CD4-positive, alpha-beta T cell treated with Interferon gamma for 1 hour (primary cell): ENCODE data around the gene CUX1.
"Not testable (repeated sequence)": the region's sequence is repeated elsewhere in the genome, so short reads cannot be mapped to it uniquely, and the experiment has no call there.

ENCODE experiments used
- DNase-seq: peaks from one replicate; pipeline ENCODE4 v3.0.0-alpha.2; 2020

CUX1 gene

DNA sequence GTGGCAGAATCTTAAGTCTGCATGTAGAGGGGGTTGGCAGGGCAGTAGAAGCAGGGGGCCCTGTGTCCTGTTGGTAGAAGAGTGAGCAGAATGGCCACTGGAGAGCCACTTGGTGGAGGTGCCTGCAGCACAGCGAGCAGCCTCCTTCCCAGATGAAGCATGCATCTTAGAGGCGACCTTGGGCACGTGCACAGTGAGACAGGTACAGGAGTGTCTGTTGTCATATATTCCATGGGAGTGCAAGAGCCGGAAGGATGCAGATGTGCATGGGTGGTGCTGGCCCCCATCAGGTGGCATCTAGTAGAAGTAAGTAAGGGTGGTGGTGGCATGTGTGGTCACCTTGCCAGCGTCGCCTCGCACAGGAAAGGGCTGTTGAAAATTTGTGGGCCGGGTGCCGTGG, 53.9 kb downstream of the CUX1 start:
- no peak for DNase-seq

DNA sequence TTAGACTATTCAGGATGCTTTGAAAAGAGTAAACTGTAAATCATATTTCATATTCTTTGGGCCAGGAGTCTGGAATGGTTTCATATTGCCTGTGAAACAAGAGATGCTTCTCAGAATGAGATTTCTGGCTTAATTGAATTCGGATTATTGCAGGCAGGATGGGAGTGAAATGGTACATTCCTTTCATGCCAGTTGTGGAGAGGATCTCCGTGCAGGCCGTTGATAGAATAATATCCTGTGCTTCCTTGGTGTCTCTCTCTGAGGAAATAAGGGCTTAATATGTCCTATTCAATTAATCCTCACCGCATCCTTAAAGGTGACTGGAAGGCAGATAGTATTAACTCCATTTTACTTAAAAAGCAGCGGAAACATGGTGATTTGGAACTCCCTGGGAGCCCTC, 56.6 kb downstream of the CUX1 start:
- no peak for DNase-seq

DNA sequence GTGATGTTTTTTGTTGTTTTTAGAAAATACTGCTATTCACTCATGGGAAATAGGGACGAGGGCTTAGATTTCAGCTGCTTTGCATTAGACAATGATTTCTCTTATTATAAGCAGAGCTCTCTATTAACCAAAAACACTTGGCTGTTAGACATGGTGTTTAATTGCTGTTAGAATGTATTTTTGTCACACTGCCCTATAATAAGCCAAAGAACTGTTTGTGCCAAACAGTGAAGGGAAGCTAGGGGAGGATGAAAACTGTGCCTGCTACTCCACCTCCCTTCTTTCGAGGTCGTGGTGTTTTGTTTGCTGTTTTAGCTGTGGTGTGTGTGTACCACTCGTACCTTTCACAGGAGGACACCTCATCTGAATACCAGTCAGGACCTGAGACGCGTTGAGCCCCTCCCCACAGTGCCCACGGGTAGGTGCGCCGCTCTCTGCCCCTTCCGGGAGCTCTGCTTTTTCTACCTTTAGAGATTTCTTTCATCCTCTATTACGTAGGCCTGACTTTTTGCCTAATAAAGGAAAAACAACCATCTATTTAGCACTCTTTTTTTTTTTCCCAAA, 57.9 kb downstream of the CUX1 start:
- no peak for DNase-seq

DNA sequence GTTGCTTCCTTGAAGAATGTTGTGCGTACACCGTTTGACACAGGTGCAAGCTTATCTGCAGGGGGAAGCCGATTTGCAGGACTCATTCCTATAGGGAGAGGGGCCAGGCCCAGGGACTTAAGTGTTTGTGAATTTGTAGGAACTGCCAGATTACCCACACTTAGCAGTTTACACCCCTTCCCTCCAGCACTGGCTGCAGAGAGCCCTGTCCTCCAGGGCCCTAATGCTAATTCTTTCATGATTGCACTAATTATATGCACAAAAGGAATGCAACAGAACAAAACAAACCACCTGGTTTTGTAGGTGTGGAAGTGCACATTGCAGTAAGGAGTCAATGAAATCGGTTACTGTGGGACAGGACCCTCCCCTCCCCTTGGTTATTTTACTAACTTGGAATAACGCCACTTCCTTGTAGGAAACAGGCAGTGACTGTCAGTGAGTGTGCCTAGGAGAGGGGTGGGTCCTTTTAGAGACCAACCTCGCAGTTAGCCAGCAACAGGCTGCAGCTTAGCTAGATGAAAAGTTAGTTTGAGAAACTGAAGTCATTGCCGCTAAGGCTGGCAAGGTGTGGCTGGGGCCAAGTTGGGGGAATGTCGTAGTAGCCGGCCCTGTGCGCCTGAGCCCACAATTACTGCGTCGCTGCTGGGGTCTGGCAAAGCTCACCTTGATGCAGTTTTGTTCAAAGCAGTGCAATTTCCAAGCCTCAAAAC, 60.6 kb downstream of the CUX1 start:
- no peak for DNase-seq

DNA sequence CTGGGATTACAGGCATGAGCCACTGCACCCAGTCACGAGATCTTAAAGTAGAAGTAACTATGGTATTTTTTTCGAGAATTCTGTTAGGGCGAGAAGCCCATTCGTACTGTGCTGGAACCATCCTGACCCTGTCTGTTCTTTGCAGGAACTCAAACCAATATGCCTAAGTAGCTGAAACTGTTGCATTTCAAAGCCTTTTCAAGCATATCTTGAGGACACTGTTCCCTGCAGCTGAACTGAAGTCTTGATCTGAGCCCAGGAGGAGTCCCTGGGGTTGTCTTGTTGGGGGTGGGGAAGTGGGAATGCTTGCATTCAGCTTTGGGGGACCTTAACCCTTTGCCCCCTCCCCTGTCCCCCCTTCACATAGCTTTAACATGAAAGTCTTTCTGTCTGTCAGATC, 61.5 kb downstream of the CUX1 start:
- no peak for DNase-seq

DNA sequence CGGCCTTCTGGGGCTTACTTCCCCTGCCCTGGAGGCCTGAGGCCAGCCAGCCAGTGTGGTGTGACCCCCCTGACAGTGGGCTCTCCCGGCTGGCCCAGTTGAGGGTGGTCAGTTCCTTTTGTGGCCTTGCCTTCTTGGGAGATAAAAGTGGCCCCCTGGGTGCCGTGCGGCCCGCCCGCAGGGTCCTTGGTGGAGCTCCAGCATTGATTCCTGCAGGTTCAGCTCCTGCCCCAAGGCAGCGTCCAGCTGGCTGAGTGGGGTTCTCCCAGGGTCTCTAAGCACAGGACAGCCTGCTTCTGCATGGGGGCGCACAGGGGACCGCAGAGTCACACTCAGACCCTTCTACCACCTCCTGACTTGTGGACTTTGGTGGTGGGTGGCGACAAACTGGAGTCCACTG, 62.1 kb downstream of the CUX1 start:
- DNase-seq = no peak

DNA sequence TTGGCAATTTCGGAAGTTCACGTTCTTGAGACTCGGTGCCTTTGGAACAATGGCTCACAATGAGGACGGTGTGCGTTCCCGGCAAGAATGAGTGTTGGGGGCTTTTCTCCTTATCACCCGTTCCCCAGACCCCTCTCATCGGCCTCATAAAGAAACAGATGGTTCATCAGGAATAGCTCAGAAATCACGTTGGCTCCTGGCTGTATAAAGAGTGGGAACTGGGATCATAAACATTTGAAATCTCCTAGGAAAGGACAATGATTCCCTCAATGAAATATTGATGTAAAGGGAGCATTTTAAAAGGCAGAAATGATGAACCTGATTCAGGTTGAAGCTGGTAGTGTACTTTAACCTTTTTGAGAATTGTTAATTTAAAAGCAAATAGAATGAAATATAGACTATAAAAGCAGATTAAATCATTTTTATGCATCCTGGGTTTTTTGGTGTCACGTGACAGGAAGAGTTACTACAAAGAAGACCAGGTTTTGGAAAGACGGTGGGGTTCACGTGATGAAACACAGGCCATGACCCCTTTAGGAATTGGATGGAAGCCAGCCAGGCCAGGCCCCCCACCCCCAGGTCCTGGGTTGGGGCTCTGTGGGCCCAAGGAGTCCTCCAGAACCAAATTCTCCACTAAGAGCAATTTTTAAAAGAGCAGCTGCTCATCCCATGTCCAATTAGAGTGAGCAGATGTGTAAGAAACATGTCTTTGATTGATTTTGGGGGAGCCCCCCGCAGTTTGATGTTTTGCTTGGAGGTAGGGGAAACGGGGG, 63.0 kb downstream of the CUX1 start:
- no peak for DNase-seq

DNA sequence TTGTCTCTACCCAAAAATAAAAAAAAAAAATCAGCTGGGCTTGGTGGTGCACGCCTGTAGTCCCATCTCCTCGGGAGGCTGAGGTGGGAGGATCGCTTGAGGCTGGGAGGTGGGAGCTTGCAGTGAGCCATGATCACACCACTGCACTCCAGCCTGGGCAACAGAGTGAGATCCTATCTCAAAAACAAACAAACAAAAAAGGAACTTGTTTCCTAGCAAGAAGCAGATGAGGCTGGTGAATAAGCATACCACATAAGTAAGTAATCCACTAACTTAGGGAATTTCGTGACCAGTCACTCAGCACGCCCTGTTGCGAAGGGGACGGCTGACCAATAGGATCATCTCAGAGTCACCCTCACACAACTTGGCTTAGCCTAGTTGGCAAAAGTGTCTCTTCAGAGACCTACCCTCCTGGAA, 64.6 kb downstream of the CUX1 start:
- DNase-seq = peak; percentile 48

DNA sequence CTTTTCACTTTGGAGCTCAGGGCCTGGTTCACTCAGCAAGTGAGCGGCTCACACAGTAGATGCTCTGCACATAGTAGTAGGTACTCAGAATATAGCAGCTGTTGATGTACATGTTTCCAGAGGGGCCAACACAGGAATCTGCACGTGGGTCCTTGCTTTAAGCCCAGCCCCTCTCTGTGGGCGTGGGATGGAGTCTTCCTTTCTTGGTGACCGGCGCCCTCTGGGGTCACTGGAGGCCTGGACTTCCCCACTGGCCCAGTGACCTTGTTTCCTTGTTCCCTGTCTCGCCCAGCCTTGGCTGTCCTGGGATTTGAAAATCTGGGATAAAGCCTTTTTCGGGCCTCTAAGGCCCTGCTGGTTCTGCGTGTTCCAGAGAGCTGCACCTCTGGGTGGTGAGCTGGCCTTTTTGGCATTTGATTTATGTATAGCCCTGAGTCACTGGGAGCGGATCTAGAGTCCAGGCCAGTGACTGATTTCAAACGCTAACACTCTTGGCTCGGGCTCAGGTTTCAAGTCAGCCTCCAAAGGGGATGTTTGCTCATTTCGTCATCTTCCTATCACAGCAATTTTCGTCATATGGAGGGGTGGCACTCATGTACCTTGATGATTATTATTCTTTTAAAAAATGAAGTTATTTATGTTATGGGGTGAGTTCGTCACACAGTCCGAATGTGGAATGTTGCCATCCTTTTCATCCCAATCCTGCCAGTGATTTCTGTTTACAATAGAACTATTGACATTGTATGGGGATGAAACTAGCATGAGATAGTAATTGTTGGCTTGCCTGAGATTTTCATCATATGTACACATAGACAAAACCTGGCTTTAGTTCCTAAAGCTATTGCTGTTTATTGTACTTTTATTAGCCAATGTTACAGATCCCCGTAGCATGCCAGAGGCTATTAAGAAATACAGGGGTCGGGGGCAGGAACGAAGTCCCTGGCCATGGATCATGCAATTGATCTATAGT, 65.5 kb downstream of the CUX1 start:
- DNase-seq = peak; percentile 46

DNA sequence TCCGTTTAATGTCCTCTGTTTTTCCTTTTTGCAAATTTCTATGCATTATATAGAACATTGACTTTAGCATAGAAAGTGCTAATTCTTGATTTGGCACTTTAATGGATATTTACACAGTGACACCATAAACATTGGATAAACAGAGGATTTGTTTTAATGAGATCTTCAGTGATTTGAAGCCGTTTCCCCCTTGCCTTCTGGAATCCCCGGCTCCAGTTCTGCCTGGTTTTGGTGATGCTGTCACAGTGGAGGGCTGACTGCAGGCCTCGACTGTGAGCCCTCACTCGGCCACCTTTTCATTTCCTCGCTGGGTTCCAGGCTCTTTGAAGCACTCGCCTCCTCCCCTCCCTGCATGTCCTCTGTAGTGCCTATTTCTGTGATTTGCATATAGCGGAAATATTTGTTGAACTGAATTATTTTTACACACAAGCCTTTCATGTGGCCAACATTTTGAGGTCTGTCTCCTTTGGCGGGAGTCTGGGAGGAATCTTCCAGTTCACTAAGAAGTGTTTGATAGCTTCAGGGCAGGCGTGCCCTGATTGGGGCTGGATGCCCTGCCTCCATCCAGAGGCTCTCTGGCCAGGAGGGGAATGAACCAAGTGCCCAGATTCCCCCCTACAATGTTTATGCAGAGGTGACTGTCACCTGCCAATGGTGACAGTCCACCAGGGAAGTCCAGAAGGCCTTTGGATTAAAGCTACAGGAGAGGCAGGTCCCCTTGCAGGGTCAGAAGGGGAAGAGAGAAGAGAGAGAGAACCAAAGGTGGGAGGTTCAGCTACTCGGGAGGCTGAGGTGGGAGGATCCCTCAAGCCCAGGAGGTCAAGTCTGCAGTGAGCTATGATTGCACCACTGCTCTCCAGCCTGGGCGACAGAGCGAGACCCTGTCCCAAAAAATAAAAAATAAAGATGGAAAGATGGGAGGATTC, 67.5 kb downstream of the CUX1 start:
- no peak for DNase-seq

DNA sequence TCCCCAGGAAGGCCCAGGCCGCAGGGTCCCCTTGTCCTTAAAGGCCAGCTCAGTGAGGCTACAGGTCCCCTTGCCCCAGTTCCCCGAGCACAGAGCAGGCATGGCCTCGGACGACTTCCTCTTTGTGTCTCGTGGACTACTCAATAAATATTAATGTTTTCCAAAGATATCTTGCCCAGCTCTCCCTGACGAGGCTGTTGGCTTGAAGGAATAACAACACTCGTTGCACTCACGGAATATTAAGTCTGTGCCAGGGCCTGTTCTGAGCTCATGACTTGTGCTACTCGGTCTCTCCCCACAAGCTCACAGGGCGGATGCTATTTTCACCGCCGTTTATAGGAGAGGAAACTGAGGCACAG, 68.2 kb downstream of the CUX1 start:
- no peak for DNase-seq

DNA sequence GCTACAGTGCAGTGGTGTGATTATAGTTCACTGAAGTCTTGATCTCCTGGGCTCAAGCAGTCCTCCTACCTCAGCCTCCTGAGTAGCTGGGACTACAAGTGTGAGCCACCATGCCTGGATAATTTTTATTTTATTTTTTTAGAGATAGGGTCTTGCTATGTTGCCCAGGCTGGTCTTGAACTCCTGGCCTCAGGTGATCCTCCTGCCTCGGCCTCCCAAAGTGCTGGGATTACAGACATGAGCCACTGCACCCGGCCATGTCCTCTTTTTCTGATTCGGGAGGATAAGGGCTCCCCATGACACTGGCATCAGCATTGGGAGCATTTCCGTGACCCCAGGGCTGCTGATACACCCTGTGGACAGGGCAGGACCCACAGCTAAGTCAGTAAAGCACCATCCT, 69.9 kb downstream of the CUX1 start:
- DNase-seq = not testable (repeated sequence)

DNA sequence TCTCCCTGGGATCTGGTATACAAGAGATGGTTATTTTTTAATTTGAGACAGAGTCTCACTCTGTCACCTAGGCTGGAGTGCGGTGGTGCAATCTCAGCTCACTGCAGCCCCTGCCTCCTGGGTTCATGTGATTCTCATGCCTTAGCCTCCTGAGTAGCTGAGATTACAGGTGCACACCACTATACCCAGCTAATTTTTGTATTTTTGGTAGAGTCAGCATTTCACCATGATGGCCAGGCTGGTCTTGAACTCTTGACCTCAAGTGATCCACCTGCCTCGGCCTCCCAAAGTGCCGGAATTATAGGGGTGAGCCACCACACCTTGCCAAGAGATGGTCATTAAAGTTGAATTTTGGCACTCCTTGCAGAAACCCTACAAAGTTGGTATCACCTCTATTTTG, 71.1 kb downstream of the CUX1 start:
- DNase-seq = not testable (repeated sequence)

DNA sequence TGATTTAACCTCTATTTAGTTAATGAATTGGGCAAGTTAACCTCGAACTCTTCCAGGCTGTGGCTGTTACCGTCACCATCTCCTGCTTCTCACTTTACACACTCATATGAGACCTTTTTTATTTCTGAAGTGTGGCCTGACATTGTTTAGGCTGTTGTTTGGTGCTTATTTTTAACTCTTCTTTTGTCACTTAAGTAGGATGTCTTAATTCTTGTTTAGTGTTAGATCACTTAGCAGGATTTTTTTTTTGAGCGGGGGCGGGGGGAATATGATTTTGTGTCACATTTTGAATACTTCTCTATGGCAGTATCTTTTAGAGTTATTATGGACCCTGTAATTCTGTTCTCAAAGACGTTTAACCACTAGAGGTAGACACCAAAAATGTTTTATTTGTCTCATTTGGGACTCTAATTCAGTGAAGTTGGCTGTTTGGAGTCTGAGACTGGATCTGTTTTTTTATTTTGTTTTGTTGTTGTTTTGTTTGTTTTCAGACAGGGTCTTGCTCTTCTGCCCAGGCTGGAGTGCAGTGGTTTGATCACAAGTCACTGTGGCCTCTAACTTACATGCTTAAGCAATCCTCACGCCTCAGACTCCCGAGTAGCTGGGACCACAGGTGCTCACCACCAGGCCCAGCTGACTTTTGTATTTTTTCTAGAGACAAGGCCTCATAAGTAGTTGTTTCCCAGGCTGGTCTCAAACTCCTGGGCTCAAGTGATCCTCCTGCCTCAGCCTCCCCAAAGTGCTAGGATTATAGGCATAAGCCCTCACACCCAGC, 73.5 kb downstream of the CUX1 start:
- no peak for DNase-seq

DNA sequence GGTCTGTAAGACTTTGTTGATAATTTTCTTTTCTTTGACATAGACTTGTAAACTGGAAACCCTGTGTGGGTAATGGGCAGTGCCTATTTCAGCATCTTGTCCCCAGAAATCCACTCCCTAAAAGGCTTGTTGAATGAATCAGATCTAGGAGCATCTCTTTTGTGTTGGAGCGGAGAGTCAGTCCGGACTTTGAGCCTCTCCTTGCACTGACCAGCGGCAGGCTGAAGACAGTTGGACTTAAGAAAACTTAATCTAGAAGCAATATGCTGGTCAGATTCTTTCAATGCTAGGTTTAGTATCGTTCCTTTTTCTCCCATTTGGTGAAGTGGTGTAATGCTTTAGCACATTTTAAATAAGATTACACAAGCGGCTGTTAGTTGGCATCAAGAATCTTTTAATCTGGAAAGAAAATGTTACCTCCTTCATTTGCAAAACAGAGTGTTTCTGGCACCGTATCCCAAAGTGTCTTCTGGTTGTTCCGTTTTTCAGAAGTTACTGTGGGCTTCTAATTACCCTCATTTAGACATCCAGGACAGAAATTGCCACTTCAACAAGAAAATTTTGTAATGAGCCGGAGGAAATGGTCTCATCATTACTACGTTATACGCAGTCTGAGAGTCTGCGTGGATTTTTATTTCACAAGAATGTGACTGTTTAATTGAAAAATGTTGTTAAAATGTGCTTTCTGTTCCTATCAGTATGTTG, 74.7 kb downstream of the CUX1 start:
- DNase-seq = no peak

DNA sequence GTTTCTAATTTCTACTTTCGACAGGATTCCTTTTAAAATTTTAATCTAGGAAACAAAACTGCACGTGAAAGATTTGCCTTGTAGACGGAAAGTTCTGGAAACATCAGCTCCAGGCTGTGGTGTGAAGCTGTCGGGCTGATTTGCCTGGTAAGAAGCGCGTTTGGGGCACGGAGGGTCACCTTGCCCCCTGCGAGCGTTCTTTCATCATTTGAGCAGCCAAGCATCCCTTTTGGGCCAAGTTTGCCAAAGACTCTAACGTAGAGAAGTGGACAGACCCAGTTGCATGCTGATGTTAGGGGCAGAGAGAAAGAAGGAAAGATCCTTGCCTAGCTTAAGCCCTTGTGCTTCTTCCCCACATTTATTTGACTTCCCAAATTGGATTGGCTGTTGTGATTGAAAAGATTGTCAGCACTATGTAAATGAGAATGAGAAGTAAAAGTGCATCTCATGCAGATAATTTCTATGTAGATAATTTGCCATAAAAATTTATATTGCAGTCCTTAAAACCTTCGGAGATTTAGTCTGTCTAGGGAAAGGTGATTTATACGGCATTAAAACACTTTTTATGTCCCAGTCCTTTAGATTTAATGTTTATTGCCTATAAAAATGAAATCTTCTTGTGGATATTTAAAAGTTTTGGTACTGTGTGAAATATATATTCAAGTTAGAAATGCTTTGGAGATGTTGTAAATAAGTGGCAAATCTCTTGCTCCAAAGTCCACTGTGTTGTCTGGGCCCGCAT, 76.1 kb downstream of the CUX1 start:
- DNase-seq = no peak

DNA sequence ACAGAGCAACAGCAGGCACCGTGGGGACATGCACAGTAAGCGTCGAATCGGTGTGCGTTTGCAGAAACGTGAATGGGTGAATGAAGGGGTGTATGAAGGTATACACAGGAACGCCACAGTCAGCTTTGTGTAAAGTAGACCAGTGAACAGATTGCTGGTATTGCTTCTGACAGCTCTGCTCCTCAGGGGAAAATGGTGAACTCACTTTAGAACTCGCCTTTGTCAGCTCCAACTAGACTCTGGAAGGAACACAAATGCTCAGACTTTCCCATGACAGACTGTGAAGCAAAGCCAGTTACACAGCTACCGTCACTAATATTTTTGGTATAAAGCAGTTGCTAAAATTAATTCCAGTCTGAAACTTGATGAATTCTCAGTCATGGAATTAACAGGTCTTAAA, 78.9 kb downstream of the CUX1 start:
- no peak for DNase-seq

DNA sequence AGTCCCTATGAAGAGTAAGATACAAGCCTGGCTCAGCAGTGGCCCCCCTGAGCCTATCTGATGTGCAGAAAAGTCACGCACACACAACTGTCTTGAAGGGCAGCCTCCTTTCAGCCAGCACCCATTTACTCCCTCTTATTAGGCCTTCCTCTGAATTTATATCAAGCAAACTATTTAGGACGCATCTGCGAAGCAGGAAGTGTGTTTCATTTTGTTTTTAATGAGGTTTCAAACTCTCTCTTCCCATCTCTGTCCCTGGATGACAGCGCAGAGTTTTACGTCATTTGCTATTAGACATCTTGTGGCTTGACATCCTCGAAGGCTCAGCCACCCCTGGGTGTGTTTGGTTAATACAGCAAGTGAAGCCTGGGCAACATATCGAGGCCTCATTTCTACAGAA, 79.5 kb downstream of the CUX1 start:
- DNase-seq = no peak

DNA sequence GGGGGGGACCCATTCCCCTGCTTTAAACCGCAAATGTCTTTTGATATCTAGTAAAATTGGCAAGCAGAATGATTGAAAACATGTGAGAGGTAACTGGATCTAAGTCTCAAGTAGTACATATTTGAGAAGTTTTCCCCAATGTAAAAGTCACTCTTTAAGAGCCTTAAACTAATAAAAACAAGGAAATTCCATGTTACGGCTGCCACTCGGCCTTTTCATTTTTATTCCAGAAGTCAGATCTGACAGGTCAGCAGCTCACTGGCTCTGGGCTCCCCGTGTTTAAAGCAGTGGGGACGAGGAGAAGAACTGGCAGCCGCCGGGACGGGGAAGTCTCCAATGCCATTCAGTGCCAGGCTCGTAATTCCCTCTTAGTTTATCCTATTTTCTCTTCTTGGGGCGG, 80.7 kb downstream of the CUX1 start:
- DNase-seq = no peak

DNA sequence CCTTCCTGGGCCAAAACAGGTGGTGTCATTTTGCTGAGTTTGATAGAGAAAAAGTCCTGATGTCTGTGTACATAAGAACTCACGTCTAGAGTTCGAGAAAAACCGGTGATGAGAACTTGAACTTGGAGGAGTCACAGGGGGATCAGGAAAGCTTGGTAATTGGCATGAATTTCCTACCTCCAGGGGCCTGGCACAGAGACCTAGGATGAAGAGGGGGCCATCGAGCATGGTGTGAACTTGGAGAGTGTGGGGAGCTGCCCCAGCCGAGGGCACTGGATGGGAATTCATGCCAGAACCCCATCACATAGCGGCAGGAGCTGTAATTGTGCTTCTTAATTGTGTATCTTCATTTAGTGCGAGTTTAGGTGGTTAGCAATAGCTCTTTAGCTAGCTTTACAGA, 82.2 kb downstream of the CUX1 start:
- DNase-seq = no peak
